ENCODE results near the gene CAMK1D.
A peak's percentile ranks its signal among the peaks of the same experiment; 100 is the strongest.
"Not testable (repeated sequence)": the region's sequence is repeated elsewhere in the genome, so short reads cannot be mapped to it uniquely, and the experiment has no call there.

Gene CAMK1D

GRCh38 chr10:12834721-12835120, 485.4 kb downstream of the CAMK1D start:
- no peak for DNase-seq

- DNase-seq = no peak
These were observed 486.4 kb downstream of the CAMK1D start for GRCh38 chr10:12835709-12836108.

- no peak for DNase-seq
These were observed 489.0 kb downstream of the CAMK1D start for GRCh38 chr10:12838366-12838765.

GRCh38 chr10:12838995-12839927, 489.9 kb downstream of the CAMK1D start:
- DNase-seq = no peak

- DNase-seq = no peak
These were observed 490.7 kb downstream of the CAMK1D start for GRCh38 chr10:12839941-12840611.

GRCh38 chr10:12841426-12841825, 492.1 kb downstream of the CAMK1D start:
- no peak for DNase-seq

- no peak for DNase-seq
These were observed 492.5 kb downstream of the CAMK1D start for GRCh38 chr10:12841826-12842225.

- no peak for DNase-seq
These were observed 493.0 kb downstream of the CAMK1D start for GRCh38 chr10:12842310-12842709.

- no peak for DNase-seq
These were observed 494.1 kb downstream of the CAMK1D start for GRCh38 chr10:12843296-12843945.

- peak; percentile 3 for DNase-seq
These were observed 495.6 kb downstream of the CAMK1D start for GRCh38 chr10:12844811-12845483.

GRCh38 chr10:12846718-12847117, 497.4 kb downstream of the CAMK1D start:
- no peak for DNase-seq

GRCh38 chr10:12847361-12847975, 498.1 kb downstream of the CAMK1D start:
- DNase-seq = no peak

- no peak for DNase-seq
These were observed 499.3 kb downstream of the CAMK1D start for GRCh38 chr10:12848439-12849173.

- DNase-seq = peak; percentile 61
These were observed 500.2 kb downstream of the CAMK1D start for GRCh38 chr10:12849319-12850181.

GRCh38 chr10:12852687-12853086, 503.3 kb downstream of the CAMK1D start:
- no peak for DNase-seq

- no peak for DNase-seq
These were observed 505.6 kb downstream of the CAMK1D start for GRCh38 chr10:12854988-12855387.

GRCh38 chr10:12862459-12862858, 513.1 kb downstream of the CAMK1D start:
- no peak for DNase-seq

GRCh38 chr10:12865515-12865914, 516.2 kb downstream of the CAMK1D start:
- DNase-seq = not testable (repeated sequence)

GRCh38 chr10:12868229-12868628, 518.9 kb downstream of the CAMK1D start:
- no peak for DNase-seq

GRCh38 chr10:12869427-12869826, 520.1 kb downstream of the CAMK1D start:
- no peak for DNase-seq

- DNase-seq = no peak
These were observed 523.2 kb downstream of the CAMK1D start for GRCh38 chr10:12872577-12872976.

Data from DMS79 treated with DMSO at 0.1 percent for 48 hours (cell line).